Keratinocyte (primary cell): Measurements from ENCODE around the gene TTLL8. TPM values are rescaled to one million over a fixed set of nuclear protein-coding genes. Genes with fewer than 3 reads are reported as not detected.

ENCODE experiments used
- DNase-seq: peaks from one replicate; pipeline ENCODE4 v3.0.0-alpha.2; 2011; ENCODE audit warnings: low read depth, missing footprints, low spot score
- FAIRE-seq: peaks from 2 replicates; lab custom pipeline; 2011; peaks lifted over from hg19 to GRCh38; lab: Jason Lieb, UNC
- H2AFZ ChIP-seq: 2 replicates; pipeline ENCODE4 v1.6.0; 2012; ENCODE audit warnings: low read length, control low read depth, inconsistent platforms; ENCODE audit not compliant: control insufficient read depth
- H3K27ac ChIP-seq: 2 replicates; pipeline ENCODE4 v1.5.1; 2011; ENCODE audit warnings: low read length; ENCODE audit not compliant: control insufficient read depth, insufficient read depth
- H3K27me3 ChIP-seq: 3 replicates; pipeline ENCODE4 v1.6.0; 2011; ENCODE audit warnings: low read length; ENCODE audit not compliant: control insufficient read depth, insufficient read depth; ENCODE audit errors: extremely low read depth
- H3K36me3 ChIP-seq, 2 experiments: 2 replicates in 1 of 2; 3 replicates in 1 of 2; pipeline ENCODE4 v1.5.1; 2011; ENCODE audit warnings: low read length in 2 of 2, mild to moderate bottlenecking in 1 of 2; ENCODE audit not compliant: control insufficient read depth in 2 of 2, insufficient read depth in 2 of 2; ENCODE audit errors: extremely low read depth in 1 of 2
- H3K4me1 ChIP-seq: 3 replicates; pipeline ENCODE4 v1.5.1; 2011; ENCODE audit warnings: low read length; ENCODE audit not compliant: control insufficient read depth, insufficient read depth; ENCODE audit errors: extremely low read depth
- H3K4me2 ChIP-seq: 3 replicates; pipeline ENCODE4 v1.6.0; 2011; ENCODE audit warnings: low read depth, low read length; ENCODE audit not compliant: control insufficient read depth, insufficient read depth; ENCODE audit errors: extremely low read depth
- H3K4me3 ChIP-seq, 3 experiments: fragments of 200-600 bp in 1 of 3; sonication (generic) in 1 of 3; 2 replicates in 2 of 3; 3 replicates in 1 of 3; pipeline ENCODE4 v1.5.1; 2011 to 2016; ENCODE audit warnings: low read length in 3 of 3, mild to moderate bottlenecking in 3 of 3, control low read depth in 2 of 3, inconsistent platforms in 1 of 3, low read depth in 1 of 3, mixed read lengths in 1 of 3, mixed run types in 1 of 3, moderate library complexity in 1 of 3; ENCODE audit not compliant: control insufficient read depth in 2 of 3, insufficient read depth in 2 of 3; ENCODE audit errors: extremely low read depth in 1 of 3
- H3K79me2 ChIP-seq: 2 replicates; pipeline ENCODE4 v1.6.0; 2012; ENCODE audit warnings: low read length; ENCODE audit not compliant: control insufficient read depth, insufficient read depth
- H3K9ac ChIP-seq: 3 replicates; pipeline ENCODE4 v1.6.0; 2011; ENCODE audit warnings: low read length; ENCODE audit not compliant: control insufficient read depth, insufficient read depth; ENCODE audit errors: extremely low read depth
- H3K9me1 ChIP-seq: 3 replicates; pipeline ENCODE4 v1.6.0; 2011; ENCODE audit warnings: low read length; ENCODE audit not compliant: control insufficient read depth, insufficient read depth; ENCODE audit errors: extremely low read depth
- H3K9me3 ChIP-seq: 2 replicates; pipeline ENCODE4 v1.5.1; 2012; ENCODE audit warnings: low read depth, low read length; ENCODE audit not compliant: control insufficient read depth
- H4K20me1 ChIP-seq: 3 replicates; pipeline ENCODE4 v1.6.0; 2011; ENCODE audit warnings: low read length; ENCODE audit not compliant: control insufficient read depth, insufficient read depth; ENCODE audit errors: extremely low read depth
- EZH2 ChIP-seq: IDR thresholded peaks from one replicate; pipeline ENCODE4 v1.6.1; 2012; ENCODE audit warnings: inconsistent platforms, mild to moderate bottlenecking, low read length, moderate library complexity
- dilution Hi-C: fragments of 300-500 bp; cut with MboI; formaldehyde crosslinking; loops from one replicate; pipeline ENCODE4 v1.7.0; 2020; ENCODE audit warnings: low sequenced_read_pairs; ENCODE audit not compliant: extremely low pct_ligation_motif_present
- polyA plus RNA-seq, 5 experiments: library from polyadenylated mRNA; depleted of rRNA in 3 of 5; stranded (reverse) in 3 of 5; stranded (forward) in 1 of 5; unstranded in 1 of 5; fragments of >200 nt; gene quantifications; 1 replicate in 1 of 5; 2 replicates in 3 of 5; 3 replicates in 1 of 5; pipeline versions ENCODE4 v1.2.1 to v1.2.3, GENCODE V29; 2011 to 2012; ENCODE audit warnings: missing spikeins in 2 of 5, low read depth in 1 of 5, low replicate concordance in 1 of 5
- TF ChIP-seq, protein P1 (sequence below), 3 experiments: IDR thresholded peaks in 1 of 3; conservative IDR thresholded peaks in 1 of 3; optimal IDR thresholded peaks in 1 of 3; 2 replicates in 2 of 3; 3 replicates in 1 of 3; pipeline versions ENCODE3 to v1.5.1; 2011; ENCODE audit warnings: low read length in 3 of 3, mild to moderate bottlenecking in 3 of 3, moderate library complexity in 2 of 3, control low read depth in 1 of 3, inconsistent platforms in 1 of 3; ENCODE audit not compliant: insufficient read depth in 2 of 3; ENCODE audit errors: extremely low read depth in 1 of 3

Gene TTLL8
- polyA plus RNA-seq, 1 donor (not counting 4 experiments of a cell fraction or from before 2014, with no cell fraction given): not detected

DNA sequence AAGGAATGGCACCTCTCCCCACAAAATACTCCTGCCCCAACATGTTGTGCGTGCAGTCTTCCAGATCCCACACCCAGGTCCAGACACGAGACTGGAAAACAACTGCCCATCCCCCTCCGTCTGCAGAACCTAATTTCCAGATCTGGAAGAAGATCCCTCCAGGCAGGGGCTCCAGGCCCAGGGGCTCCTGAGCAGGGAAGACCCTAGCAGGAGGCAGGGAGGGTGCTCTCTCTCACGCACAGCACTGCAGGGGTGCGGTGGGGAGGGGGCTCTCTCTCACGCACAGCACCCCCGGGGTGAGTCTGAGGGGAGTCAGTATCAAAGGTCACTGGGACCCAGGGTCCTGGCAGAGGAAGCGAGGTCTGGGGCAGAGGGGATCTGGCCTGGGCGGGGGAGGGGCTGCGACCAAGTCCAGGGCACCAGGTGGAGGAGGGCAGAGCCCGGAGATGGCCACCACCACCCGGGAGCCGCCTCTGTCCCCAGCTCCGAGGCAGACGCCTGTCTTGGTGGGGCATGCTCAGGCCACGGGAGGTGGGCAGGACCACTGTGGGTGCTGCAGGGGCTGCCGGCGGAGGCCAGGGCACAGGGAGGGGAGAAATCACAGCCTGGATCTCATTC is 25.5 kb upstream of the TTLL8 start:
- Histone ChIP-seq H3K4me1 (peaks cover 17% of the 10 kb centered on the region), H3K9me1 (no peaks in the 10 kb centered on the region), H3K4me3 (peak overlapping the region; percentile 20 to 62 (median 59)), H3K27me3 (peaks cover 3% of the 10 kb centered on the region), H3K4me2 (peak overlapping the region; percentile 60), H3K36me3 (no peaks in the 10 kb centered on the region), H3K27ac (no peak overlapping the region), H3K9me3 (peaks cover 2% of the 10 kb centered on the region), H2AFZ (peak overlapping the region; percentile 89), H4K20me1 (no peaks in the 10 kb centered on the region), H3K9ac (peak overlapping the region; percentile 60), H3K79me2 (no peaks in the 10 kb centered on the region)
- FAIRE-seq (peak; percentile 67), DNase-seq (no peak)
- TF ChIP-seq, protein P1, sequence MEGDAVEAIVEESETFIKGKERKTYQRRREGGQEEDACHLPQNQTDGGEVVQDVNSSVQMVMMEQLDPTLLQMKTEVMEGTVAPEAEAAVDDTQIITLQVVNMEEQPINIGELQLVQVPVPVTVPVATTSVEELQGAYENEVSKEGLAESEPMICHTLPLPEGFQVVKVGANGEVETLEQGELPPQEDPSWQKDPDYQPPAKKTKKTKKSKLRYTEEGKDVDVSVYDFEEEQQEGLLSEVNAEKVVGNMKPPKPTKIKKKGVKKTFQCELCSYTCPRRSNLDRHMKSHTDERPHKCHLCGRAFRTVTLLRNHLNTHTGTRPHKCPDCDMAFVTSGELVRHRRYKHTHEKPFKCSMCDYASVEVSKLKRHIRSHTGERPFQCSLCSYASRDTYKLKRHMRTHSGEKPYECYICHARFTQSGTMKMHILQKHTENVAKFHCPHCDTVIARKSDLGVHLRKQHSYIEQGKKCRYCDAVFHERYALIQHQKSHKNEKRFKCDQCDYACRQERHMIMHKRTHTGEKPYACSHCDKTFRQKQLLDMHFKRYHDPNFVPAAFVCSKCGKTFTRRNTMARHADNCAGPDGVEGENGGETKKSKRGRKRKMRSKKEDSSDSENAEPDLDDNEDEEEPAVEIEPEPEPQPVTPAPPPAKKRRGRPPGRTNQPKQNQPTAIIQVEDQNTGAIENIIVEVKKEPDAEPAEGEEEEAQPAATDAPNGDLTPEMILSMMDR (optimal IDR thresholded peaks at IDR 0.05 in 1 of 3, IDR thresholded peaks at IDR 0.05 in 1 of 3, conservative IDR thresholded peaks at IDR 0.05 in 1 of 3; ENCODE audit: extremely low read depth in 1 of 3, insufficient read depth in 2 of 3, low read length in 3 of 3): no peak
- TF ChIP-seq EZH2: no peak
- dilution Hi-C loops: no loop called here

GRCh38 chr22:50082961-50083461 is 24.9 kb upstream of the TTLL8 start:
- no peaks in the 10 kb centered on the region for H3K36me3 ChIP-seq
- peak overlapping the region; percentile 20 to 62 (median 59) for H3K4me3 ChIP-seq
- no peaks in the 10 kb centered on the region for H3K9me1 ChIP-seq
- H3K9ac ChIP-seq: peak overlapping the region; percentile 60
- H3K79me2 ChIP-seq: no peaks in the 10 kb centered on the region
- no peaks in the 10 kb centered on the region for H4K20me1 ChIP-seq
- no peak for DNase-seq
- peak overlapping the region; percentile 89 for H2AFZ ChIP-seq
- FAIRE-seq: no peak
- peaks cover 3% of the 10 kb centered on the region for H3K27me3 ChIP-seq
- dilution Hi-C loops: no loop called here
- peak overlapping the region; percentile 60 for H3K4me2 ChIP-seq
- peaks cover 2% of the 10 kb centered on the region for H3K9me3 ChIP-seq
- TF ChIP-seq EZH2: no peak
- TF ChIP-seq, protein P1 (optimal IDR thresholded peaks at IDR 0.05 in 1 of 3, IDR thresholded peaks at IDR 0.05 in 1 of 3, conservative IDR thresholded peaks at IDR 0.05 in 1 of 3; ENCODE audit: extremely low read depth in 1 of 3, insufficient read depth in 2 of 3, low read length in 3 of 3): no peak
- no peak overlapping the region for H3K27ac ChIP-seq
- H3K4me1 ChIP-seq: peaks cover 17% of the 10 kb centered on the region
